Measurements from ENCODE around the gene GNAQ. TPM values are rescaled to one million over a fixed set of nuclear protein-coding genes. Genes with fewer than 3 reads are reported as not detected.

The GNAQ gene
- total and polyA plus RNA-seq, 2 of the 13 experiments (the other 11 are each of a cell fraction or from before 2014, with no cell fraction given) = 16.5 to 17.7 TPM

- no peak for ATAC-seq
- Histone ChIP-seq H3K79me2 (ENCODE audit: insufficient read depth, low read length) (no peaks in the 10 kb centered on the region), H3K4me1 (ENCODE audit: insufficient read depth, low read length) (no peaks in the 10 kb centered on the region), H4K20me1 (ENCODE audit: insufficient read depth, low read length) (no peaks in the 10 kb centered on the region), H3K27me3 (ENCODE audit: control insufficient read depth in 1 of 2, insufficient read depth in 2 of 2, low read length in 2 of 2) (peaks cover 0 to 1% of the 10 kb centered on the region in 2 experiments; a peak in 1 of 5 replicates), H3K4me3 (replicated peaks in 1 of 3; ENCODE audit: insufficient read depth in 1 of 3, low read depth in 2 of 3, low read length in 3 of 3) (no peak overlapping the region), H3K36me3 (replicated peaks in 1 of 2; ENCODE audit: control insufficient read depth in 1 of 2, insufficient read depth in 2 of 2, low read length in 2 of 2) (no peaks in the 10 kb centered on the region), H3K9ac (ENCODE audit: insufficient read depth, low read depth, low read length) (no peak overlapping the region), H3K27ac (ENCODE audit: extremely low read length, insufficient read depth, low read length) (no peak overlapping the region), H3K9me3 (ENCODE audit: low read length) (no peaks in the 10 kb centered on the region), H3K4me2 (ENCODE audit: low read depth, low read length) (no peak overlapping the region), H2AFZ (ENCODE audit: low read length) (no peak overlapping the region)
- no peak for DNase-seq (ENCODE audit: low spot score)
- CTCF ChIA-PET (ENCODE audit: low intra/inter-chr PET ratio, low total read pairs) = no interaction called here
- TF ChIP-seq ZFAT (CRISPR knock-in tag; conservative IDR thresholded peaks at IDR 0.05) = no peak
- no peak for TF ChIP-seq SUZ12 (IDR thresholded peaks at IDR 0.05; ENCODE audit: low read depth, low read length)
- no peak for TF ChIP-seq NCOA5 (CRISPR knock-in tag; IDR thresholded peaks at IDR 0.05)
- no peak for TF ChIP-seq ZFX (CRISPR knock-in tag; IDR thresholded peaks at IDR 0.05; ENCODE audit: low read depth)
- TF ChIP-seq ATF1 (CRISPR knock-in tag; IDR thresholded peaks at IDR 0.05) = no peak
- no peak for TF ChIP-seq FLYWCH1 (CRISPR knock-in tag; IDR thresholded peaks at IDR 0.05)
- TF ChIP-seq RARA (CRISPR knock-in tag; IDR thresholded peaks at IDR 0.05) = no peak
- TF ChIP-seq NFIB (CRISPR knock-in tag; IDR thresholded peaks at IDR 0.05; ENCODE audit: borderline replicate concordance) = no peak
- no peak for TF ChIP-seq ZNF629 (CRISPR knock-in tag; conservative IDR thresholded peaks at IDR 0.05)
- no peak for TF ChIP-seq ZNF512B (CRISPR knock-in tag; IDR thresholded peaks at IDR 0.05; ENCODE audit: borderline replicate concordance)
- TF ChIP-seq SMAD3 (CRISPR knock-in tag; IDR thresholded peaks at IDR 0.05) = no peak
- TF ChIP-seq ZNF33B (CRISPR knock-in tag; IDR thresholded peaks at IDR 0.05) = no peak
- TF ChIP-seq KDM6A (CRISPR knock-in tag; IDR thresholded peaks at IDR 0.05; ENCODE audit: low read depth) = no peak
- TF ChIP-seq TAF15 (IDR thresholded peaks at IDR 0.05; ENCODE audit: low read depth, low read length, poor library complexity, severe bottlenecking) = no peak
- TF ChIP-seq SIX1 (CRISPR knock-in tag; IDR thresholded peaks at IDR 0.05; ENCODE audit: borderline replicate concordance) = no peak
- TF ChIP-seq DMTF1 (CRISPR knock-in tag; IDR thresholded peaks at IDR 0.05) = no peak
- TF ChIP-seq ZNF333 (CRISPR knock-in tag; IDR thresholded peaks at IDR 0.05; ENCODE audit: borderline replicate concordance) = no peak
- intact Hi-C loops (cut with micrococcal nuclease; ENCODE audit: unreplicated experiment) (no loop called here), in situ Hi-C loops (cut with HindIII; ENCODE audit: extremely low pct_ligation_motif_present, low pct_unique_long_range_greater_than_20kb) (no loop called here)
- 19% methylated on average over 8 of the region's 8 CpGs for WGBS (ENCODE audit: low lambda C conversion rate)
- FAIRE-seq = no peak
- POLR2A ChIA-PET = no interaction called here
- BruUV-seq (replicated peaks) = no TSS peak
Observed at GRCh38 chr9:78073722-78074121, 42.1 kb upstream of the GNAQ start.

Data from HepG2 (cell line).